ENCODE measurements around the gene CELF5.

- TF ChIP-seq CTCF (IDR thresholded peaks at IDR 0.05): no peak
- no peak for TF ChIP-seq POLR2AphosphoS5 (IDR thresholded peaks at IDR 0.05)
Observed at GRCh38 chr19:3193256-3194105, 31.0 kb upstream of the CELF5 start.

Data from transverse colon (tissue), 4 donors.